C4-2B (cell line): ENCODE data around the gene FAM83E.

ENCODE experiments used
- ZFX ChIP-seq: fragments of 450-650 bp; IDR thresholded peaks from 2 replicates; pipeline ENCODE4 v1.6.1; 2017
- TF ChIP-seq, protein P1 (sequence below): fragments of 450-650 bp; conservative IDR thresholded peaks from 2 replicates; pipeline ENCODE4 v1.5.1; 2017; ENCODE audit warnings: mild to moderate bottlenecking

GRCh38 chr19:48615231-48616040, 560 bp upstream of the FAM83E start:
- TF ChIP-seq, protein P1, sequence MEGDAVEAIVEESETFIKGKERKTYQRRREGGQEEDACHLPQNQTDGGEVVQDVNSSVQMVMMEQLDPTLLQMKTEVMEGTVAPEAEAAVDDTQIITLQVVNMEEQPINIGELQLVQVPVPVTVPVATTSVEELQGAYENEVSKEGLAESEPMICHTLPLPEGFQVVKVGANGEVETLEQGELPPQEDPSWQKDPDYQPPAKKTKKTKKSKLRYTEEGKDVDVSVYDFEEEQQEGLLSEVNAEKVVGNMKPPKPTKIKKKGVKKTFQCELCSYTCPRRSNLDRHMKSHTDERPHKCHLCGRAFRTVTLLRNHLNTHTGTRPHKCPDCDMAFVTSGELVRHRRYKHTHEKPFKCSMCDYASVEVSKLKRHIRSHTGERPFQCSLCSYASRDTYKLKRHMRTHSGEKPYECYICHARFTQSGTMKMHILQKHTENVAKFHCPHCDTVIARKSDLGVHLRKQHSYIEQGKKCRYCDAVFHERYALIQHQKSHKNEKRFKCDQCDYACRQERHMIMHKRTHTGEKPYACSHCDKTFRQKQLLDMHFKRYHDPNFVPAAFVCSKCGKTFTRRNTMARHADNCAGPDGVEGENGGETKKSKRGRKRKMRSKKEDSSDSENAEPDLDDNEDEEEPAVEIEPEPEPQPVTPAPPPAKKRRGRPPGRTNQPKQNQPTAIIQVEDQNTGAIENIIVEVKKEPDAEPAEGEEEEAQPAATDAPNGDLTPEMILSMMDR, result no peak
- TF ChIP-seq ZFX, result no peak
